ENCODE results near the gene CALD1.

Gene CALD1

GRCh38 chr7:134959810-134960209 is 180.4 kb downstream of the CALD1 start:
- peaks cover 28% of the 10 kb centered on the region for H3K27me3 ChIP-seq (ENCODE audit: control insufficient read depth, low read length)
- TF ChIP-seq EZH2phosphoT487 (IDR thresholded peaks at IDR 0.05; ENCODE audit: borderline replicate concordance, low read length) (no peak), CTCF (IDR thresholded peaks at IDR 0.05; ENCODE audit: low read depth, low read length, poor library complexity, severe bottlenecking) (no peak)
- no peaks in the 10 kb centered on the region for H3K79me2 ChIP-seq (ENCODE audit: control insufficient read depth, low read length)
- no peaks in the 10 kb centered on the region for H3K36me3 ChIP-seq (ENCODE audit: control insufficient read depth, low read length)
- no peak overlapping the region for H3K27ac ChIP-seq (ENCODE audit: low read depth, low read length)
- no peak overlapping the region for H3K4me2 ChIP-seq (ENCODE audit: low read length)
- no peaks in the 10 kb centered on the region for H3F3A ChIP-seq (ENCODE audit: control insufficient read depth, insufficient read depth)
- no peaks in the 10 kb centered on the region for H4K20me1 ChIP-seq (ENCODE audit: control insufficient read depth, insufficient read depth, low read depth, low read length)
- H3K9me3 ChIP-seq (ENCODE audit: control insufficient read depth, insufficient read depth, low read length): no peaks in the 10 kb centered on the region
- H3K4me3 ChIP-seq (ENCODE audit: low read length): no peak overlapping the region
- H3K9me2 ChIP-seq (replicated peaks; ENCODE audit: control insufficient read depth, low read length): no peaks in the 10 kb centered on the region
- no peaks in the 10 kb centered on the region for H3K4me1 ChIP-seq (ENCODE audit: control insufficient read depth, low read length)

- TF ChIP-seq EZH2phosphoT487 (IDR thresholded peaks at IDR 0.05; ENCODE audit: borderline replicate concordance, low read length) (no peak), CTCF (IDR thresholded peaks at IDR 0.05; ENCODE audit: low read depth, low read length, poor library complexity, severe bottlenecking) (peak; percentile 12)
- H3F3A ChIP-seq (ENCODE audit: control insufficient read depth, insufficient read depth): no peaks in the 10 kb centered on the region
- H3K36me3 ChIP-seq (ENCODE audit: control insufficient read depth, low read length): no peaks in the 10 kb centered on the region
- peaks cover under 1% of the 10 kb centered on the region; the same call in 1 of the 2 replicates for H3K4me1 ChIP-seq (ENCODE audit: control insufficient read depth, low read length)
- H3K4me3 ChIP-seq (ENCODE audit: low read length): no peak overlapping the region
- peaks cover 20% of the 10 kb centered on the region; the same call in 1 of the 2 replicates for H3K27me3 ChIP-seq (ENCODE audit: control insufficient read depth, low read length)
- no peak overlapping the region for H3K4me2 ChIP-seq (ENCODE audit: low read length)
- no peaks in the 10 kb centered on the region for H3K9me2 ChIP-seq (replicated peaks; ENCODE audit: control insufficient read depth, low read length)
- H3K79me2 ChIP-seq (ENCODE audit: control insufficient read depth, low read length): no peaks in the 10 kb centered on the region
- H3K9me3 ChIP-seq (ENCODE audit: control insufficient read depth, insufficient read depth, low read length): no peaks in the 10 kb centered on the region
- no peak overlapping the region for H3K27ac ChIP-seq (ENCODE audit: low read depth, low read length)
- no peaks in the 10 kb centered on the region for H4K20me1 ChIP-seq (ENCODE audit: control insufficient read depth, insufficient read depth, low read depth, low read length)
Measured at GRCh38 chr7:134962270-134962780, 182.9 kb downstream of the CALD1 start.

GRCh38 chr7:134963036-134963435 is 183.6 kb downstream of the CALD1 start:
- Histone ChIP-seq H3K4me3 (ENCODE audit: low read length) (no peak overlapping the region), H3K27me3 (ENCODE audit: control insufficient read depth, low read length) (peaks cover 20% of the 10 kb centered on the region; the same call in 1 of the 2 replicates), H3K27ac (ENCODE audit: low read depth, low read length) (no peak overlapping the region), H3K79me2 (ENCODE audit: control insufficient read depth, low read length) (no peaks in the 10 kb centered on the region), H3K4me2 (ENCODE audit: low read length) (no peak overlapping the region), H3K36me3 (ENCODE audit: control insufficient read depth, low read length) (no peaks in the 10 kb centered on the region), H3K4me1 (ENCODE audit: control insufficient read depth, low read length) (peaks cover 5% of the 10 kb centered on the region; the same call in 1 of the 2 replicates), H3K9me3 (ENCODE audit: control insufficient read depth, insufficient read depth, low read length) (no peaks in the 10 kb centered on the region), H3F3A (ENCODE audit: control insufficient read depth, insufficient read depth) (no peaks in the 10 kb centered on the region), H4K20me1 (ENCODE audit: control insufficient read depth, insufficient read depth, low read depth, low read length) (no peaks in the 10 kb centered on the region), H3K9me2 (replicated peaks; ENCODE audit: control insufficient read depth, low read length) (no peaks in the 10 kb centered on the region)
- TF ChIP-seq EZH2phosphoT487 (IDR thresholded peaks at IDR 0.05; ENCODE audit: borderline replicate concordance, low read length) (no peak), CTCF (IDR thresholded peaks at IDR 0.05; ENCODE audit: low read depth, low read length, poor library complexity, severe bottlenecking) (no peak)
